HuH-7.5 (cell line): ENCODE measurements around the gene MRPS5.

Experiments
- DNase-seq: peaks from one replicate; pipeline ENCODE4 v3.0.0; 2011; ENCODE audit warnings: low spot score

MRPS5 gene

DNA sequence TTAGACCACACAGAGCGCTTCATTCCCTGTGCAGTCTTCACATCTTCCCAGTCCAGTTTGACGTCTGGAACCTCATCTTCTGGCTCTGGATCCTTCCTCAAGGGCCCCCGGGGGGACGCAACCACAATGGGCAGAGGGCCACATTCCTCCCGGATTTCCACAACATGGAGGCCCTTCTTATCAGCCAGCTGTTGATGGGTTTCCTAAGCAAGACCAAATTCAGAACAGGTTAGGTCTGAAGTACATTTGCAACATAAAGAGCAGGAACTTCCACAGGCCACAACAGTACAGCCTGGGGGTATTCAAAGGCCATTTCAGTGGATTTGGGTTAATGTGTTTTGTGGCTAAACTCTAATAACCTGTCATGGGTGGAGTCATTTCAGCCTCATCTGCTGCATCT, 34.2 kb downstream of the MRPS5 start:
- DNase-seq = no peak

GRCh38 chr2:95086017-95086416, 35.6 kb downstream of the MRPS5 start:
- no peak for DNase-seq

DNA sequence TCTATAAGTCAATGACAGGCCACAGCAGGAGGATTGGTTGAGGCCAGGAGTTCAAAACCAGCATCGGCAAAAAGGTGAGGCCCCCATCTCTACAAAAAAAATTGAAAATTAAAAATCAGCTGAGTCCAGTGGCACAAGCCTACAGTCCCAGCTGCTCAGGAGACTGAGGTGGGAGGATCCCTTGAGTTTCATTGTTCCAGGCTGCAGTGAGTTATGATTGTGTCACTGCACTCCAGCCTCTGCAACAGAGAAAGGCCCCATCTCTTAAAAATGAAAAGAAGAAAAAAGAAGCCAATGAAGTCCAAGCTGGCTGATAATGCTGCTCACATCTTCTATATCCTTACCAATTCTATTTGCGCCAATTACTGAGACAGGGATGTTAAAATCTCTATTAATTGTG, 39.1 kb downstream of the MRPS5 start:
- no peak for DNase-seq

DNA sequence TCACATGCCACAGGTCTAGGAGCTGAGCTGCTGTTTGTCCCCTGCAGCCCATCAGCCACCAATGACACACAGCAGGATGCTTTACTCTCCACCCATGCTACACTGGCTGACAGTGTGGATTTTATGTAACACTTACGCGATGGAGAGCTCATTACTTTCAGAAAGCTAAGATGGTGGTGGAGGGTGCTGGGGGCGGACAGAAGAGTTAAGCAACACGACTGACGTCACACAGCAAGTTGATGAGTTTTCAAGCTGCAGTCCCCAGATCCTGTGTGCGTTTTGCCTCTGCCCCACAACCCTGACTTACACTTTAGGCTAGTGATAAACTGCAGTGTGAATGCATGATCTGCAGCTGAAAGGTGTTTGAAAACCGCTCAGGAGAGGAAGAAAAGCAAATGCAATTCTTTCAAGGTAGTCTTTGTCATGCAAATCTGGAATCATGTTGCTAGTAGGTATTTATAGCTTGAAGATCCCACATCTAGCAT, 42.4 kb downstream of the MRPS5 start:
- DNase-seq = no peak

- DNase-seq = no peak
These were observed 43.6 kb downstream of the MRPS5 start for GRCh38 chr2:95077861-95078603.

- DNase-seq = no peak
These were observed 44.1 kb downstream of the MRPS5 start for GRCh38 chr2:95077530-95077825.

GRCh38 chr2:95076705-95077529, 44.7 kb downstream of the MRPS5 start:
- DNase-seq = peak; percentile 77

GRCh38 chr2:95075440-95076132, 46.0 kb downstream of the MRPS5 start:
- DNase-seq = no peak

- no peak for DNase-seq
These were observed 46.8 kb downstream of the MRPS5 start for GRCh38 chr2:95074663-95075439.

GRCh38 chr2:95073856-95074662, 47.5 kb downstream of the MRPS5 start:
- no peak for DNase-seq

DNA sequence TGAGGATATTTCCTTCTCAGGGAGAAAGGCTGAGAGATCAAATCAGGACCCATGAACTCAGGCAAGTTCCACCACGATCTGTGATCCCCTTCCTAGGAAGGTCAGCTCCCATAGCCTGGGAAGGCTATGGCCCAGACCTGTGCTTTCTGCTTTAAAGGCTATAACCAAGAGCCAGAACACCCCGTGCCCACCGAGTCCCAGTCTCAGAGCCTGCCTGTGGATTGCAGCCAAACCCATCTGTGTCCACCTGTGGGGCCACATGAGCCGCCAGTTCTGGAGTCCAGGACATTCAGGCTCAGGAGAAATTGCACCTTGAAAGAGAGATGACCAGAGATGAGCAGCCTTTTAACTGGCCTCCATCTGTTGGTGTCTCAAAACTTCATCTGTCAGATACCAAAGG, 49.2 kb downstream of the MRPS5 start:
- DNase-seq = no peak

- no peak for DNase-seq
These were observed 49.8 kb downstream of the MRPS5 start for GRCh38 chr2:95071856-95072255.

DNA sequence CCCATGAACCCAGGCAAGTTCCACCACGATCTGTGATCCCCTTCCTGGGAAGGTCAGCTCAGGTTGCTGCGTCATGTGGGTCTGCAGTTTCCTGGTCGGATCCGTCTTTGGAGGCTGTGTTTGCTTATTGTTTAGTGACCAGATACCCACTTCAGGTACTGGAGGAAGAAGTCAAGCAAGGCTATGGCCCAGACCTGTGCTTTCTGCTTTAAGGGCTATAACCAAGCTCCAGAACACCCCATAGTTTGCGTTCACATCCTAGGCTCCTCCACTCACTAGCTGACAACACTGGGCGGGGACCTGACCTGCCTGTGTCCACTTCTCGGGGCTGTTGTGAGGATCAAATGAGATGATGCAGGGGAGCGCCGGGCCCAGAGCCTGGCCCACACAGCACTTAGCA, 52.1 kb downstream of the MRPS5 start:
- no peak for DNase-seq

GRCh38 chr2:95068256-95068655, 53.4 kb downstream of the MRPS5 start:
- no peak for DNase-seq

DNA sequence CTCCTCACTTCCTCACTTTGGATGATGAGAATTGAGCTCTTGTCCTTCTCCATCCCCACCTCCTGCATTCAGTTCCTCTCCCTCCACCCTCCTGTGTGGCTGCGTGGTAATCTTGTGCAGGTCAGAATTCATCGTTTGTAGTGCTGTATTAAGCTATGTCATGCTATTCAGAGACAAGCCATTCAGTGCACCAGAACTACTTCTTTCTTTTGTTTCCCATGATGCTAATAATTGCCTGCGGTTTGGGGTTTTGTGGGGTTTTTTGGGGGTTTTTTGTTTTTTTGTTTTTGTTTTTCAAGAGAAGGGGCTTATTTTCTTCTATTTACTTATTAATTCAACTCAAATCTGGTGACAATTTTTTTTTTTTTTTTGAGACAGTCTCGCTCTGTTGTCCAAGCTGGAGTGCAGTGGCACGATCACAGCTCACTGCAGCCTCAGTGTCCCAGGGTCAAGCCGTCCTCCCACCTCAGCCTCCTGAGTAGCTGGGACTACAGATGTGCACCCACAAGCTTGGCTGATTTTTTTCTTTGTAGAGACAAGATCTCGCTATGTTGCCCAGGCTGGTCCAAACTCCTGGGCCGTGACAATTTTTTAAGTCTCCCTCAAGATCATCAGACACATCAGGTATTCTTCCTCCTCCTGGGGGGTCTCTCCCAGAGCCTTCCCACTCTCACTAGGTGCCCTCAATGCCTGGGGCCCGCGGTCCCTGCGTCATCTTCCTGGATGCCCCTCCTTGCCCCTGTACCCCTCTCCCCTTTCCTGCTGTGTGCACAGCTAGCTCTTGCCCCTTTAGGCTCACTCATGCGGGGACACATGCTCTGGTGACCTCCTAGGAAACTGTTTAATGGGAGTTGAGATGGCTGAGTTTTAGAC, 58.3 kb downstream of the MRPS5 start:
- no peak for DNase-seq

DNA sequence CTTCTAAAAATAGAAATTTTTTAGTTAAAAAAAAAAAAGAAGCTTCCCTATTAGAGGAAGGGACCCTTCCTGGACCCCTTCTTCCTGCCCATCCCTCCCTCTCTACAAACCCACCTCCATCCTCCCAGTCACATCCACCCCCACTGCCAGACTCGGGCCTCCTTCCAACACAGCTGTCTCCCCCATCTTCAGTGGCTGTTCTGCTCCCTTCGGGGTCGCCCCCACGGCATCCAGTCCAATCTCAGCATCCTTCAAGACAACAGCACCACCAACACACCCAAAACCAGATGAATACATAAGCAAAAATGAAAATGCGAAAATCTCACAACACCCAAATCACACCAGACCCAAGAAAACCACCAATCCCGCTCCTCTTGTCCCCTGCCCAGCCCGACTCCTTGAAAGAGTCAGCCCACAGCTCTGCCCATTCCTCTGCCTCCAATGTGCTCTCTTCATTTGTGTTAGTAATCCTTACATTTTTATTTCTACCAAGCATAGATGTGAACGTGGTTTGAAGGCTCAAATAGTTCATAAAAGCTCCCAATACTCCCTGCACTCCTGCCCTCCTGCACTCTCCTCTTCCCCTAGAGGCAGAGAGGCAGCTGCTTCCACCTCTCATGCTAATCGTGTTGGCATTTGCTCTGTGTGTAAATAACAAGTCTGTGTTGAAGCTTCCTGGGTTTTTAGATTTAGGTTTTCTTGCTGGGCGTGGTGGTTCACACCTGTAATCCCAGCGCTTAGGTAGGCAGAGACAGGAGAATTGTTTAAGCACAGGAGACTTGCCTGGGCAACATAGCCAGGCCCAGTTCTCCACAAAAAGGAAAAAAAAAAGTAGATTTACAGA, 59.1 kb downstream of the MRPS5 start:
- no peak for DNase-seq

DNA sequence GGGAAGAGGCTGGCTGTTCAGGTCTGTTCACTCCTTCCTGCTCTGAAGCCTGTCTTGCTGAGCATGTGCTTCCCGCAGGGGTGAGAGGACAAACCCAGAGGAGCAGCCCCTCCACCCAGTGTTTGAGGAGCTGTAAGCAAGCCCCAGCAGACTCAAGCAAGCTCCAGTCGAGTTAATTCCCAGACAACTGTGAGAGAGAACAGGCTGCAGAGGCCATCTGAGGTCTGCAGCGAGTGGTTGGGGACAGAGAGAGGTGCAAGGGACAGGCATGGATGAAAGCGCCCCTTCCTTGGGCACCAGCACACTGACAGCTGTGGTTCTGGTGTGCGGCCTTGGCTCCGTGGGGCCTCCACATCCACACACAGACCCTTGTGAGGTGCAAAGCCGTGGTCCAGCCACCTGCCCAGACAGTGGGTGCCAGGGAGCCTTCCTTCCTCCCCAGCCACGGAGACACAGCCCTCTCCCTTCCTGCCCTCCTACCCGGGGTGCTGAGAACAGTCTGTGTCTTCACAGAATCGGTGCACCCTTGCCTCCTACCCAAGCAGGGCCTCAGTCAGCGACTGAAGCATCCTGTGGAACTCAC, 59.9 kb downstream of the MRPS5 start:
- DNase-seq = no peak

DNA sequence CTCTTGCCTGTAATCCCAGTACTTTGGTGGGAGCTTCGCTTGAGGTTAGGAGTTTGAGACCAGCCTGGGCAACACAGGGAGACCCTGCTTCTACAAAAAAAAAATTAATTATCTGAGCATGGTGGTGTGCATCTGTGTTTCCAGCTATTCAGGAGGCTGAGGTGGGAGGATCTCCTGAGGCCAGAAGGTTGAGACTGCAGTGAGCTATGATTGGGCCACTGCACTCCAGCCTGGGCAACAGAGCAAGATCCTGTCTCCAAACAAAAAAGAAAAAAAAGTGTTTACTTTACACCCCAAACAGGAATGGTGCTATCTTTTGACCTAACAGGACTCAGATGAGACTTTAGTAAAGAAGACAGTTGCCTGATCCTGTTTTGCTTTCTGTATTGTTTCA, 60.5 kb downstream of the MRPS5 start:
- no peak for DNase-seq
